Stimulated activated CD8-positive, alpha-beta memory T cell treated with anti-CD3 and anti-CD28 coated beads, Interleukin-15, amount 100 ng/mL, for 1 hour (primary cell): ENCODE data around the gene EID2.

Source experiments
- DNase-seq: peaks from one replicate; pipeline ENCODE4 v3.0.0-alpha.2; 2020; ENCODE audit warnings: low read depth

EID2 gene

GRCh38 chr19:39502640-39503417 is 37.1 kb downstream of the EID2 start:
- DNase-seq: peak; percentile 38

GRCh38 chr19:39501340-39501739 is 38.6 kb downstream of the EID2 start:
- no peak for DNase-seq

GRCh38 chr19:39500543-39500942 is 39.4 kb downstream of the EID2 start:
- no peak for DNase-seq

GRCh38 chr19:39499932-39500331 is 40.0 kb downstream of the EID2 start:
- no peak for DNase-seq

GRCh38 chr19:39498798-39499642 is 40.9 kb downstream of the EID2 start, which contains the start of gene DLL3:
DLL3 (plus strand) TSS chr19:39498947; CDS start chr19:39498975, 28 bp downstream.
- no peak for DNase-seq

GRCh38 chr19:39497996-39498797 is 41.8 kb downstream of the EID2 start:
- DNase-seq: no peak

GRCh38 chr19:39497701-39497995 is 42.3 kb downstream of the EID2 start:
- DNase-seq: no peak

GRCh38 chr19:39496063-39496462 is 43.9 kb downstream of the EID2 start:
- no peak for DNase-seq

GRCh38 chr19:39494661-39495060 is 45.3 kb downstream of the EID2 start:
- DNase-seq: no peak

GRCh38 chr19:39492788-39493187 is 47.2 kb downstream of the EID2 start:
- no peak for DNase-seq

- DNase-seq: no peak
Observed at GRCh38 chr19:39492225-39492624, 47.7 kb downstream of the EID2 start.

- no peak for DNase-seq
Observed at GRCh38 chr19:39489756-39490155, 50.2 kb downstream of the EID2 start.
